HG03064 (cell line): ENCODE results near the gene HSF2BP.
"Not testable (repeated sequence)": the region's sequence is repeated elsewhere in the genome, so short reads cannot be mapped to it uniquely, and the experiment has no call there.

ENCODE experiments used
- ATAC-seq: cut with Tn5 transposase; IDR thresholded peaks from one replicate; pipeline ENCODE4 v1.9.1; 2021; ENCODE audit warnings: low read depth; ENCODE audit not compliant: unreplicated experiment

HSF2BP gene

GRCh38 chr21:43688906-43689305, 29.6 kb upstream of the HSF2BP start:
- no peak for ATAC-seq

GRCh38 chr21:43687566-43688399, 28.5 kb upstream of the HSF2BP start:
- no peak for ATAC-seq

- no peak for ATAC-seq
Measured at GRCh38 chr21:43686811-43687565, 27.7 kb upstream of the HSF2BP start.

- no peak for ATAC-seq
Measured at GRCh38 chr21:43684424-43684823, 25.1 kb upstream of the HSF2BP start.

GRCh38 chr21:43681650-43682049, 22.4 kb upstream of the HSF2BP start:
- no peak for ATAC-seq

- ATAC-seq, result not testable (repeated sequence)
Measured at GRCh38 chr21:43680421-43680820, 21.1 kb upstream of the HSF2BP start.

GRCh38 chr21:43679951-43680350, 20.7 kb upstream of the HSF2BP start:
- no peak for ATAC-seq

GRCh38 chr21:43676391-43676790, 17.1 kb upstream of the HSF2BP start:
- ATAC-seq, result no peak

GRCh38 chr21:43675871-43676270, 16.6 kb upstream of the HSF2BP start:
- no peak for ATAC-seq

GRCh38 chr21:43669828-43670605, 10.7 kb upstream of the HSF2BP start:
- no peak for ATAC-seq

GRCh38 chr21:43667191-43667904, 8.1 kb upstream of the HSF2BP start:
- ATAC-seq, result no peak

- no peak for ATAC-seq
Measured at GRCh38 chr21:43665879-43666278, 6.6 kb upstream of the HSF2BP start.

- no peak for ATAC-seq
Measured at GRCh38 chr21:43664358-43664757, 5.1 kb upstream of the HSF2BP start.

GRCh38 chr21:43663033-43663432, 3.7 kb upstream of the HSF2BP start:
- no peak for ATAC-seq

- no peak for ATAC-seq
Measured at GRCh38 chr21:43662286-43662685, 3.0 kb upstream of the HSF2BP start.

- ATAC-seq, result no peak
Measured at GRCh38 chr21:43658769-43659135, 536 bp downstream of the HSF2BP start.

- ATAC-seq, result no peak
Measured at GRCh38 chr21:43658088-43658741, 1.1 kb downstream of the HSF2BP start.

- ATAC-seq, result no peak
Measured at GRCh38 chr21:43657355-43658087, 1.8 kb downstream of the HSF2BP start.

- ATAC-seq, result no peak
Measured at GRCh38 chr21:43654806-43655489, 4.3 kb downstream of the HSF2BP start.
